Measurements from ENCODE around the gene SH3PXD2A. TPM values are rescaled to one million over a fixed set of nuclear protein-coding genes. Genes with fewer than 3 reads are reported as not detected.

Gene SH3PXD2A
- total and polyA plus RNA-seq, 10 donors = 2.6 to 50.0 (median 35.2) TPM

- DNase-seq = peak; percentile 87
- Histone ChIP-seq H3K27ac (peak overlapping the region; percentile 36 to 75 (median 68)), H3K4me3 (peak overlapping the region in 7 of 8 donors; percentile 5 to 44 (median 15)), H3K36me3 (peaks cover 0 to 18% (median 0%) of the 10 kb centered on the region in 6 donors), H3K9me3 (no peaks in the 10 kb centered on the region), H3K4me1 (peaks cover 7 to 51% (median 30%) of the 10 kb centered on the region in 6 donors), H3K27me3 (replicated peaks in 1 of 7) (peaks cover 0 to 4% (median 0%) of the 10 kb centered on the region in 7 donors)
- WGBS, 5 donors = 22 to 39% (median 36%) methylated on average over 29 to 37 of the region's 37 CpGs
- intact Hi-C loops (cut with DNase I; ENCODE audit: low total_unique reads) = no loop called here
- TF ChIP-seq POLR2A (IDR thresholded peaks at IDR 0.05) (no peak), POLR2AphosphoS5 (IDR thresholded peaks at IDR 0.05) (peak; percentile 62 to 88 (median 82))
These were observed 186.8 kb downstream of the SH3PXD2A start for GRCh38 chr10:103668351-103669242.

DNA sequence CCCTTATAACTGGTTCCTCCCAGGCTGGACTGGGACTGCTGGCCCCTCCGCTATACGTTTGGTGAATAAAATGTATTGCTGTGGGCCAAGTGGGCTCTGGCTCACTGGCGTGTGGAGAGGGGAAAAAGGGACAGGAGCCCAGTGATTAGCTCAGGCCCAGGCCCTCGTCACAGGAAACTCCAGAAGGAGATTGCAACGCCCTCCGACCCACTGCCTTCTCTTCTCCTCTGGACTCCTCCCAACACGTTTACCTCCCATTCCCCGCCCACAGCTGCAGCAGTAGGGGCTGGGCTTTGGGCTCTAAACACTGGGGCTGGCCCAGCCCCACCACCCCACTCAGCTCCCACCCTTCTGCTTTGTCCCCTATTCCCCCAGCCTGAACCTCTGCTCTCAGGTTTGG lies 188.0 kb downstream of the SH3PXD2A start:
- 53 to 72% (median 58%) methylated on average over 8 of the region's 8 CpGs for WGBS, 5 donors
- peak overlapping the region in 2 of 8 donors; percentile 9 to 28 for H3K4me3 ChIP-seq
- peaks cover 0 to 21% (median 0%) of the 10 kb centered on the region in 6 donors for H3K36me3 ChIP-seq
- H3K9me3 ChIP-seq = no peaks in the 10 kb centered on the region
- DNase-seq = no peak
- peaks cover 7 to 63% (median 35%) of the 10 kb centered on the region in 6 donors for H3K4me1 ChIP-seq
- TF ChIP-seq, protein P1, sequence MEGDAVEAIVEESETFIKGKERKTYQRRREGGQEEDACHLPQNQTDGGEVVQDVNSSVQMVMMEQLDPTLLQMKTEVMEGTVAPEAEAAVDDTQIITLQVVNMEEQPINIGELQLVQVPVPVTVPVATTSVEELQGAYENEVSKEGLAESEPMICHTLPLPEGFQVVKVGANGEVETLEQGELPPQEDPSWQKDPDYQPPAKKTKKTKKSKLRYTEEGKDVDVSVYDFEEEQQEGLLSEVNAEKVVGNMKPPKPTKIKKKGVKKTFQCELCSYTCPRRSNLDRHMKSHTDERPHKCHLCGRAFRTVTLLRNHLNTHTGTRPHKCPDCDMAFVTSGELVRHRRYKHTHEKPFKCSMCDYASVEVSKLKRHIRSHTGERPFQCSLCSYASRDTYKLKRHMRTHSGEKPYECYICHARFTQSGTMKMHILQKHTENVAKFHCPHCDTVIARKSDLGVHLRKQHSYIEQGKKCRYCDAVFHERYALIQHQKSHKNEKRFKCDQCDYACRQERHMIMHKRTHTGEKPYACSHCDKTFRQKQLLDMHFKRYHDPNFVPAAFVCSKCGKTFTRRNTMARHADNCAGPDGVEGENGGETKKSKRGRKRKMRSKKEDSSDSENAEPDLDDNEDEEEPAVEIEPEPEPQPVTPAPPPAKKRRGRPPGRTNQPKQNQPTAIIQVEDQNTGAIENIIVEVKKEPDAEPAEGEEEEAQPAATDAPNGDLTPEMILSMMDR (IDR thresholded peaks at IDR 0.05 in 8 of 11, conservative IDR thresholded peaks at IDR 0.05 in 3 of 11) = no peak
- peak in 2 of 3 donors; percentile 9 to 54 for TF ChIP-seq POLR2AphosphoS5 (IDR thresholded peaks at IDR 0.05)
- no peak for TF ChIP-seq POLR2A (IDR thresholded peaks at IDR 0.05)
- peak overlapping the region in 7 of 8 donors; percentile 60 to 75 (median 70) for H3K27ac ChIP-seq
- intact Hi-C loops (cut with DNase I; ENCODE audit: low total_unique reads) = no loop called here
- H3K27me3 ChIP-seq (replicated peaks in 1 of 7) = peaks cover 0 to 4% (median 0%) of the 10 kb centered on the region in 7 donors

- Histone ChIP-seq H3K4me1 (peaks cover 7 to 66% (median 37%) of the 10 kb centered on the region in 6 donors), H3K36me3 (peaks cover 0 to 21% (median 0%) of the 10 kb centered on the region in 6 donors), H3K27me3 (replicated peaks in 1 of 7) (peaks cover 0 to 4% (median 0%) of the 10 kb centered on the region in 7 donors), H3K27ac (peak overlapping the region in 7 of 8 donors; percentile 60 to 75 (median 70)), H3K4me3 (no peak overlapping the region), H3K9me3 (no peaks in the 10 kb centered on the region)
- intact Hi-C loops (cut with DNase I; ENCODE audit: low total_unique reads) = no loop called here
- TF ChIP-seq, protein P1 (IDR thresholded peaks at IDR 0.05 in 8 of 11, conservative IDR thresholded peaks at IDR 0.05 in 3 of 11) = no peak
- TF ChIP-seq POLR2AphosphoS5 (IDR thresholded peaks at IDR 0.05) (no peak), POLR2A (IDR thresholded peaks at IDR 0.05) (no peak)
- 89 to 100% (median 92%) methylated on average over 3 to 4 of the region's 4 CpGs for WGBS, 5 donors
- DNase-seq = no peak
These were observed 188.6 kb downstream of the SH3PXD2A start for GRCh38 chr10:103666762-103667150.

GRCh38 chr10:103666087-103666761 lies 189.2 kb downstream of the SH3PXD2A start:
- DNase-seq = no peak
- Histone ChIP-seq H3K9me3 (no peaks in the 10 kb centered on the region), H3K27ac (peak overlapping the region in 5 of 8 donors; percentile 61 to 75 (median 71)), H3K27me3 (replicated peaks in 1 of 7) (peaks cover 0 to 4% (median 0%) of the 10 kb centered on the region in 7 donors), H3K4me3 (no peak overlapping the region), H3K4me1 (peaks cover 7 to 72% (median 39%) of the 10 kb centered on the region in 6 donors), H3K36me3 (peaks cover 0 to 21% (median 0%) of the 10 kb centered on the region in 6 donors)
- intact Hi-C loops (cut with DNase I; ENCODE audit: low total_unique reads) = no loop called here
- TF ChIP-seq POLR2AphosphoS5 (IDR thresholded peaks at IDR 0.05) = no peak
- TF ChIP-seq, protein P1 (IDR thresholded peaks at IDR 0.05 in 8 of 11, conservative IDR thresholded peaks at IDR 0.05 in 3 of 11) = peak in 6 of 11 experiments; percentile 19 to 43 (median 24)
- WGBS, 5 donors = 88 to 96% (median 94%) methylated on average over 9 of the region's 9 CpGs
